A673 (cell line): Measurements from ENCODE around the gene IWS1.

Source experiments
- EZH2 ChIP-seq: fragments of 200-600 bp; sonication (generic); IDR thresholded peaks from 2 replicates; pipeline ENCODE4 v1.6.1; 2017; ENCODE audit warnings: borderline replicate concordance, low read depth, mild to moderate bottlenecking, mixed read lengths, antibody characterized with exemption, low read length; ENCODE audit not compliant: poor library complexity, severe bottlenecking
- TF ChIP-seq, protein P1 (sequence below): fragments of 300-800, 200-600 bp; sonication (generic); conservative IDR thresholded peaks from 2 replicates; pipeline ENCODE4 v1.5.1; 2017; ENCODE audit warnings: low read depth, mild to moderate bottlenecking, antibody characterized with exemption, low read length, moderate library complexity, mixed read lengths

DNA sequence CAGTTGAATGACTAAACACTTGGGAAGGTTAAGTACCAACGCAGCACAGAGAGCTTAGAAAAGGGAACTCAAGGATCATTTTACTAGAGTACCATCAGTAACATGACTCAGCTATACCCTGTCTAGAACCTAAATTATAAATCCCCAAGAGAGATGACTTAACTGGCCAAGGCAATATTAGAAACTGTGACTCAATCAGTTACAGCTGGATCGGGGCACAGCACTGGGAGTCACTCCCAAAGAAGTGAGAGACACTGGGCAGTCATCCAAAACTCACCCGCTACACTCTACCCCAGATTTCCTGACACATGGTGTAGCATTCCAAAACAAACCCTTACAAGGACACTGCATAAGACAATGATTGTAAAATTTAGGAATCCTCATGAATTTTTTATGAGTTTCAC, 17.7 kb downstream of the IWS1 start:
- TF ChIP-seq, protein P1, sequence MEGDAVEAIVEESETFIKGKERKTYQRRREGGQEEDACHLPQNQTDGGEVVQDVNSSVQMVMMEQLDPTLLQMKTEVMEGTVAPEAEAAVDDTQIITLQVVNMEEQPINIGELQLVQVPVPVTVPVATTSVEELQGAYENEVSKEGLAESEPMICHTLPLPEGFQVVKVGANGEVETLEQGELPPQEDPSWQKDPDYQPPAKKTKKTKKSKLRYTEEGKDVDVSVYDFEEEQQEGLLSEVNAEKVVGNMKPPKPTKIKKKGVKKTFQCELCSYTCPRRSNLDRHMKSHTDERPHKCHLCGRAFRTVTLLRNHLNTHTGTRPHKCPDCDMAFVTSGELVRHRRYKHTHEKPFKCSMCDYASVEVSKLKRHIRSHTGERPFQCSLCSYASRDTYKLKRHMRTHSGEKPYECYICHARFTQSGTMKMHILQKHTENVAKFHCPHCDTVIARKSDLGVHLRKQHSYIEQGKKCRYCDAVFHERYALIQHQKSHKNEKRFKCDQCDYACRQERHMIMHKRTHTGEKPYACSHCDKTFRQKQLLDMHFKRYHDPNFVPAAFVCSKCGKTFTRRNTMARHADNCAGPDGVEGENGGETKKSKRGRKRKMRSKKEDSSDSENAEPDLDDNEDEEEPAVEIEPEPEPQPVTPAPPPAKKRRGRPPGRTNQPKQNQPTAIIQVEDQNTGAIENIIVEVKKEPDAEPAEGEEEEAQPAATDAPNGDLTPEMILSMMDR: no peak
- no peak for TF ChIP-seq EZH2
